Heart left ventricle (tissue), 13 donors: Measurements from ENCODE around the gene HOXC10.

Experiments used
- CTCF ChIP-seq, 12 donors: fragments of 200-600 bp; sonication (generic) in 4 of 12; IDR thresholded peaks; one replicate each; pipeline versions ENCODE4 v1.5.0 to v1.8.0; 2018 to 2022; ENCODE audit warnings: antibody characterized with exemption in 12 of 12, mild to moderate bottlenecking in 5 of 12
- POLR2A ChIP-seq, 2 donors: fragments of 450-650 bp; IDR thresholded peaks; one replicate each; pipeline ENCODE4 v1.6.1; 2017; ENCODE audit warnings: antibody characterized with exemption in 2 of 2, mild to moderate bottlenecking in 2 of 2, moderate library complexity in 2 of 2
- donor health status: ischemic (EF 13 %, LVEDD 7.1; RV severe dilation, severe dysfunction).
- donor health status: DM: no; HTN: yes; CAD: no.
- donor health status: DM: no; HTN: no; CAD: no.
- donor health status: ischemic (EF 25% LVEDD 6.9; RV normal size, moderate dysfunction).
- donor health status: ischemic (EF 25% LVEDD 5.7; RV mildly dilated, moderate dysfunction).
- donor health status: ischemic (EF 35%, LVEDD 5.7; RV mildly dilated, moderate dysfunction).
- donor health status: nonischemic (EF 11% LVEDD 7.7; RV severe dilation, severe dysfunction).
- donor health status: DM: yes; HTN: yes; CAD: no.
- donor health status: PGD.
- donor health status: ischemic (EF 29% LVEDD 5.4; RV normal size, mild dysfunction).
- donor health status: nonischemic (EF 23%, LVEDD 6.1; RV moderate dilation, normal function).

- TF ChIP-seq CTCF (IDR thresholded peaks at IDR 0.05) (no peak), POLR2A (IDR thresholded peaks at IDR 0.05) (no peak)
These were observed 6.2 kb upstream of the HOXC10 start for GRCh38 chr12:53978477-53979356.
